ENCODE measurements around the gene SLA2. TPM values are rescaled to one million over a fixed set of nuclear protein-coding genes. Genes with fewer than 3 reads are reported as not detected.
"Not testable (repeated sequence)": the region's sequence is repeated elsewhere in the genome, so short reads cannot be mapped to it uniquely, and the experiment has no call there.

Gene SLA2
- total RNA-seq, 4 donors from 2014 or later = 0.23 to 0.52 (median 0.52) TPM; not detected in 1

- intact Hi-C loops (cut with DNase I; ENCODE audit: low total_unique reads) = no loop called here
Observed at GRCh38 chr20:36565520-36565919, 80.5 kb downstream of the SLA2 start.

DNA sequence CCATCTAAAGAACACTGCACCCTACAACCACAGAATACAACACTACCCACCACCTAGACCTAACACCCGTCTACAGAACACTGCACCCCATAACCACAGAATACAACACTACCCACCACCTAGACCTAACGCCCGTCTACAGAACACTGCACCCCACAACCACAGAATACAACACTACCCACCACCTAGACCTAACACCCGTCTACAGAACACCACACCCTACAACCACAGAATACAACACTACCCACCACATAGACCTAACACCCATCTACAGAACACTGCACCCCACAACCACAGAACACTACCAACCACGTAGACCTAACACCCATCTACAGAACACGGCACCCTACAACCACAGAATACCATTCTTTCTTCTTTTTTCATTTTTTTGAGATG lies 81.3 kb downstream of the SLA2 start:
- 89 to 92% methylated on average over 6 of the region's 6 CpGs for WGBS, 2 donors
- DNase-seq (ENCODE audit: low spot score in 2 of 2); intact Hi-C loops (cut with DNase I; ENCODE audit: low total_unique reads); H3K4me3 ChIP-seq (ENCODE audit: low read depth, poor library complexity, severe bottlenecking): not testable (repeated sequence)

More at GRCh38 chr20:36565520-36565919, 80.5 kb downstream of the SLA2 start:
- no peak for TF ChIP-seq POLR2A (IDR thresholded peaks at IDR 0.05)
- TF ChIP-seq CTCF (IDR thresholded peaks at IDR 0.05) = no peak
- H3K4me3 ChIP-seq (ENCODE audit: low read depth, poor library complexity, severe bottlenecking) = no peak overlapping the region
- 92% methylated on average over 3 of the region's 3 CpGs for WGBS, 2 donors
- DNase-seq (ENCODE audit: low spot score in 2 of 2) = no peak

DNA sequence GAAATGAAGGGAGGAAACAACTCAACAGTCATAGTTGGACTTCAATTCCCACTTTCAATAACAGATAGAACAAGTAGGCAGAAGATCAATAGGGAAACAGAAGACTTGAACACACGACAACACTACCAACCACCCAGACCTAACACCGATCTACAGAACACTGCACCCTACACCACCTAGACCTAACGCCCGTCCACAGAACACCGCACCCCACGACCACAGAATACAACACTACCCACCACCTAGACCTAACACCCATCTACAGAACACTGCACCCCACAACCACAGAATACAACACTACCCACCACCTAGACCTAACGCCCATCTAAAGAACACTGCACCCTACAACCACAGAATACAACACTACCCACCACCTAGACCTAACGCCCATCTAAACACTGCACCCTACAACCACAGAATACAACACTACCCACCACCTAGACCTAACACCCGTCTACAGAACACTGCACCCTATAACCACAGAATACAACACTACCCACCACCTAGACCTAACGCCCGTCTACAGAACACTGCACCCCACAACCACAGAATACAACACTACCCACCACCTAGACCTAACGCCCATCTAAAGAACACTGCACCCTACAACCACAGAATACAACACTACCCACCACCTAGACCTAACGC lies 81.8 kb downstream of the SLA2 start:
- H3K4me3 ChIP-seq (ENCODE audit: low read depth, poor library complexity, severe bottlenecking); DNase-seq (ENCODE audit: low spot score in 2 of 2); intact Hi-C loops (cut with DNase I; ENCODE audit: low total_unique reads): not testable (repeated sequence)
- 93 to 94% methylated on average over 13 of the region's 13 CpGs for WGBS, 2 donors

DNA sequence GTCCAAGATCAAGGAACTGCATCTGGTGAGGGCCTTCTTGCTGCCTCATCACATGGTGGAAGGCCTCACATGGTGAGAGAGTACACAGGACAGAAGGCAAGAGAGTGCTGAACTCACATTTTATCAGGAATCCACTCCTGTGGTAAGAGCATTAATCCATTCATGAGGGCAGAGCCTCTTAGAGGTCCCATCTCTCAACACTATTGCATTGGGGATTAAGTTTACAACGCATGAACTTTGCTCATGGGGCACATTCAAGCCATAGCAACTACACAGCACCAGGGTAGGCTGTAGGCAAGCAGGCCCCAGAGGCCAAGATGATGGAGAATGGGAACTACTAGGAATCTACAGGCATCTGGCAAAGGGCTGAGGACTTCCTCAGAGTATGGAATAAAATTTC lies 82.6 kb downstream of the SLA2 start:
- intact Hi-C loops (cut with DNase I; ENCODE audit: low total_unique reads) = no loop called here
- WGBS, 2 donors = 88 to 100% methylated on average over 1 of the region's 1 CpG
- no peak overlapping the region for H3K4me3 ChIP-seq (ENCODE audit: low read depth, poor library complexity, severe bottlenecking)
- TF ChIP-seq CTCF (IDR thresholded peaks at IDR 0.05) (no peak), POLR2A (IDR thresholded peaks at IDR 0.05) (no peak)
- DNase-seq (ENCODE audit: low spot score in 2 of 2) = no peak

DNA sequence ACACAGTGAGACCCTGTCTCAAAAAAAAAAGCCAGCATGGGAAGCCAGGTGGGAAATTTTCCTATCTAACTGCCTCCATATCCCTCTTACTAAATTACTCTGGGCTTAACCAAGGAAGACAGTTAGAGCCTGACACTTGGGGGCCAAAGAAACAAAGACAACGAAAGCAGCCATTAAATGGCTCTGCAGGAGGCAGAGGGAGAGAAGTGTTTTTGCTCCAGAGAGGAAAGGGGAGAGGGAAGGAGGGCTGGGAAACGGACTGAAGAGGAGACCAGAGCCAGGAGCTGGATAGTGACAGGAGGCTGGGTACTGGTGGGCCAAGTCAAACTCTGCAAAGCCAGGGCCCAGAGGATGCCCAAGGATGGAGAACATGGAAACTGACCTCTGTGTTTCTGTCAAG lies 83.3 kb downstream of the SLA2 start:
- 76 to 78% methylated on average over 2 of the region's 2 CpGs for WGBS, 2 donors
- no peak overlapping the region for H3K4me3 ChIP-seq (ENCODE audit: low read depth, poor library complexity, severe bottlenecking)
- TF ChIP-seq POLR2A (IDR thresholded peaks at IDR 0.05) (no peak), CTCF (IDR thresholded peaks at IDR 0.05) (no peak)
- intact Hi-C loops (cut with DNase I; ENCODE audit: low total_unique reads) = no loop called here
- no peak for DNase-seq (ENCODE audit: low spot score in 2 of 2)

Other genes with a start within 250 kb of the SLA2 start
- 10 to 100 TPM; 14.9 to 69.9 (median 36.3) TPM for gene MYL9, start 104.7 kb downstream of the SLA2 start, total RNA-seq
- gene TGIF2, start 72.6 kb downstream of the SLA2 start, total RNA-seq = 10 to 100 TPM in 2 of 4 donors, 1 to 10 TPM in 2; 6.5 to 10.5 (median 9.5) TPM
- 10 to 100 TPM; 57.3 to 75.5 (median 61.3) TPM for gene RAB5IF, start 40.4 kb downstream of the SLA2 start, total RNA-seq
- 10 to 100 TPM; 16.6 to 21.8 (median 19.8) TPM for gene NDRG3, start 99.9 kb upstream of the SLA2 start, total RNA-seq
- gene DSN1, start 127.6 kb upstream of the SLA2 start, total RNA-seq = 10 to 100 TPM in 1 of 4 donors, 1 to 10 TPM in 3; 7.9 to 11.6 (median 9.0) TPM
- gene TLDC2, start 229.9 kb upstream of the SLA2 start, total RNA-seq = under 1 TPM in 2 of 4 donors, not detected in 2; 0.42 to 0.58 TPM